Osteoblast (primary cell): Measurements from ENCODE around the gene TTC23L. TPM values are rescaled to one million over a fixed set of nuclear protein-coding genes. Genes with fewer than 3 reads are reported as not detected.

Source experiments
- DNase-seq: peaks from one replicate; pipeline ENCODE4 v3.0.0; 2011; ENCODE audit warnings: low spot score, mixed read lengths; ENCODE audit not compliant: insufficient read length; ENCODE audit errors: missing footprints
- H2AFZ ChIP-seq: 2 replicates; pipeline ENCODE4 v1.6.0; 2011; ENCODE audit warnings: mild to moderate bottlenecking, low read length
- H3K27ac ChIP-seq: 2 replicates; pipeline ENCODE4 v1.5.1; 2011; ENCODE audit warnings: mild to moderate bottlenecking, low read depth, low read length, moderate library complexity
- H3K27me3 ChIP-seq: 2 replicates; pipeline ENCODE4 v1.6.0; 2012; ENCODE audit warnings: mild to moderate bottlenecking, control low read depth, inconsistent platforms, low read length, moderate library complexity; ENCODE audit not compliant: insufficient read depth
- H3K36me3 ChIP-seq: 2 replicates; pipeline ENCODE4 v1.5.1; 2011; ENCODE audit warnings: mild to moderate bottlenecking, low read length, control low read depth, moderate library complexity; ENCODE audit not compliant: insufficient read depth
- H3K4me1 ChIP-seq: 2 replicates; pipeline ENCODE4 v1.5.1; 2011; ENCODE audit warnings: mild to moderate bottlenecking, low read length, control low read depth, moderate library complexity; ENCODE audit not compliant: insufficient read depth
- H3K4me2 ChIP-seq: 2 replicates; pipeline ENCODE4 v1.6.0; 2011; ENCODE audit warnings: mild to moderate bottlenecking, low read length; ENCODE audit not compliant: insufficient read depth
- H3K4me3 ChIP-seq: fragments of 200-600 bp; sonication (generic); 3 replicates; pipeline ENCODE4 v1.5.1; 2012; ENCODE audit warnings: mild to moderate bottlenecking, low read length, inconsistent platforms; ENCODE audit not compliant: insufficient read depth
- H3K79me2 ChIP-seq: 2 replicates; pipeline ENCODE4 v1.6.0; 2012; ENCODE audit warnings: mild to moderate bottlenecking, low read length, control low read depth, inconsistent platforms; ENCODE audit not compliant: insufficient read depth
- H3K9me3 ChIP-seq: 2 replicates; pipeline ENCODE4 v1.5.1; 2011; ENCODE audit warnings: low read depth, low read length, control low read depth
- H4K20me1 ChIP-seq: 2 replicates; pipeline ENCODE4 v1.6.0; 2012; ENCODE audit warnings: mild to moderate bottlenecking, low read length, control low read depth; ENCODE audit not compliant: insufficient read depth
- CTCF ChIP-seq: IDR thresholded peaks from 2 replicates; pipeline ENCODE4 v1.5.1; 2011; ENCODE audit warnings: mild to moderate bottlenecking, low read depth, low read length, moderate library complexity; ENCODE audit errors: extremely low read depth
- total RNA-seq: library from RNA; depleted of rRNA; stranded (reverse); fragments of >200 nt; gene quantifications from 2 replicates; pipeline ENCODE4 v1.2.3, GENCODE V29; 2012

The TTC23L gene
- total RNA-seq, 1 donor = not detected

GRCh38 chr5:34857161-34857560 is 18.2 kb downstream of the TTC23L start:
- H4K20me1 ChIP-seq = no peaks in the 10 kb centered on the region
- no peak overlapping the region for H3K27ac ChIP-seq
- no peaks in the 10 kb centered on the region for H3K9me3 ChIP-seq
- no peak overlapping the region for H3K4me2 ChIP-seq
- H3K4me3 ChIP-seq = no peak overlapping the region
- TF ChIP-seq CTCF = no peak
- peaks cover 17% of the 10 kb centered on the region for H3K4me1 ChIP-seq
- no peaks in the 10 kb centered on the region for H3K36me3 ChIP-seq
- no peak for DNase-seq
- H3K27me3 ChIP-seq = no peaks in the 10 kb centered on the region
- H3K79me2 ChIP-seq = no peaks in the 10 kb centered on the region
- H2AFZ ChIP-seq = peak overlapping the region; percentile 57

- no peak for DNase-seq
- Histone ChIP-seq H3K27me3 (no peaks in the 10 kb centered on the region), H3K4me1 (peaks cover 17% of the 10 kb centered on the region), H3K27ac (no peak overlapping the region), H3K4me3 (no peak overlapping the region), H3K36me3 (no peaks in the 10 kb centered on the region), H2AFZ (no peak overlapping the region), H3K9me3 (no peaks in the 10 kb centered on the region), H3K79me2 (no peaks in the 10 kb centered on the region), H3K4me2 (no peak overlapping the region), H4K20me1 (no peaks in the 10 kb centered on the region)
- TF ChIP-seq CTCF = no peak
Measured at GRCh38 chr5:34857894-34858293, 18.9 kb downstream of the TTC23L start.

- H3K27me3 ChIP-seq = no peaks in the 10 kb centered on the region
- no peaks in the 10 kb centered on the region for H3K79me2 ChIP-seq
- H3K4me2 ChIP-seq = no peak overlapping the region
- H3K4me3 ChIP-seq = no peak overlapping the region
- H3K4me1 ChIP-seq = peaks cover 17% of the 10 kb centered on the region
- no peak for TF ChIP-seq CTCF
- H4K20me1 ChIP-seq = no peaks in the 10 kb centered on the region
- no peak overlapping the region for H3K27ac ChIP-seq
- no peak for DNase-seq
- no peaks in the 10 kb centered on the region for H3K36me3 ChIP-seq
- H3K9me3 ChIP-seq = no peaks in the 10 kb centered on the region
- no peak overlapping the region for H2AFZ ChIP-seq
Measured at GRCh38 chr5:34858790-34859189, 19.8 kb downstream of the TTC23L start.

- no peak overlapping the region for H2AFZ ChIP-seq
- peaks cover 17% of the 10 kb centered on the region for H3K4me1 ChIP-seq
- H3K27ac ChIP-seq = no peak overlapping the region
- H3K4me3 ChIP-seq = no peak overlapping the region
- no peaks in the 10 kb centered on the region for H3K27me3 ChIP-seq
- H3K36me3 ChIP-seq = no peaks in the 10 kb centered on the region
- no peaks in the 10 kb centered on the region for H4K20me1 ChIP-seq
- DNase-seq = no peak
- no peak for TF ChIP-seq CTCF
- H3K79me2 ChIP-seq = no peaks in the 10 kb centered on the region
- H3K9me3 ChIP-seq = no peaks in the 10 kb centered on the region
- no peak overlapping the region for H3K4me2 ChIP-seq
Measured at GRCh38 chr5:34859253-34859652, 20.3 kb downstream of the TTC23L start.
